GM19395 (cell line): Measurements from ENCODE around the gene LTBP1.
"Not testable (repeated sequence)": the region's sequence is repeated elsewhere in the genome, so short reads cannot be mapped to it uniquely, and the experiment has no call there.

Source experiments
- ATAC-seq: cut with Tn5 transposase; IDR thresholded peaks from one replicate; pipeline ENCODE4 v1.9.1; 2021; ENCODE audit warnings: mild to moderate bottlenecking, moderate library complexity; ENCODE audit not compliant: unreplicated experiment

LTBP1 gene

DNA sequence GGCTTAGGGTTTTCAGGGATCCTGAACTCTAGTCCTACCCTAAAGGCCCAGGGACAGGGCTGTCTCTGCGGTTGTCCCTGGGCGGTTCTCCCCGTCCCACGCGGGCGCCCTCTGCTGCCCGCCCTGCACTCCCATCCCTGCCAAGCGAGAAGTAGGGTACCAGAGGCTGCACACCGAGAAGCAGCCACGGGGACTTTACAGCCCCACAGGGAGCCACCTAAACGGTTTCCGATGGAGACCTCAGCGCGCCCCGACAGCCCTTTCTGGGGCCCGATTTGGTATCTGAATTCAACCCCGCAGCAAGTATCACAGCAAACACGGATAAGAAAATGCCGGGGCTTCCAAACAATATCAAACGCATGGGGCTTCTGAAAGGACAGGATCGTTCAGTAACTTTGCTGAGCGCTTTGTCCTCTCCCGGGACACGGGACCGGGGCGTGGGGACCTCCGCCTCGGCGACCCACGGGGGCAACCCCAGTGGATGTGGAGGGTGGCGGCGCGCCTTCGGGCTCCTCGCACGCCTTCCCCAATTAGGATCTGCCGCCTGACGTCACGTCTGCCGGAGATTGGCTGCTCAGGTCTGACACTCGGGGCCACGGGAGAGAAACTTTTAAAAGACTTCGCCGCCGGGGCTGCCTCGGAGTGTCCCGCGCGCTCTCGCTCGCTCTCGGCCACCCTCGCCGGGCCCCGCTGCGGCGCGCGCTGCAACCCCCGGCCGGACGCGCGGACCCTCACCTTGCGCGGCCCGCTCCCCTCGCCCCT is at the start of gene LTBP1:
TSS of gene LTBP1 (plus strand) at position 640 of the 762 bp plus-strand sequence. CDS start 372 bp downstream, outside the sequence.
- ATAC-seq, result peak; percentile 71

- no peak for ATAC-seq
Measured at GRCh38 chr2:32900246-32900973, 46.3 kb upstream of the LTBP1 start.

- ATAC-seq, result no peak
Measured at GRCh38 chr2:32901313-32901712, 45.4 kb upstream of the LTBP1 start.

GRCh38 chr2:32902174-32902573 is 44.6 kb upstream of the LTBP1 start:
- no peak for ATAC-seq

GRCh38 chr2:32902986-32903385 is 43.8 kb upstream of the LTBP1 start:
- ATAC-seq, result no peak

DNA sequence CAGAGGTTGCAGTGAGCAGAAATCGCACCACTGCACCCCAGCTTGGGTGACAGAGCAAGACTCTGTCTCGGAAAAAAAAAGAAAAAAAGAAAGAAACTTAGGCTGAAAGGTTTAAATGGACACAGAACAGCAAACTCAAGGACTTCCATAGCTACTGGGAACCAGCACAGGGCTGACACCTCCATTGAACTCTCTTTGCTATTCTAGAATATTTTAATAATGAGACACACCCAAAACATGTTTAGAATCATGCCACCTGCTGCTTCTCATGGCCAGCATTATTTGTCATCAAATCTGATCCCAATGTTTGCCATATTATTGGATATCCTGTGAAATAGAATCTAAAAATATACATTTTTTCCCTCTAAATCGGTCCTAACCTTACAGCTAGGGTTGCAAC is 42.7 kb upstream of the LTBP1 start:
- ATAC-seq, result no peak

DNA sequence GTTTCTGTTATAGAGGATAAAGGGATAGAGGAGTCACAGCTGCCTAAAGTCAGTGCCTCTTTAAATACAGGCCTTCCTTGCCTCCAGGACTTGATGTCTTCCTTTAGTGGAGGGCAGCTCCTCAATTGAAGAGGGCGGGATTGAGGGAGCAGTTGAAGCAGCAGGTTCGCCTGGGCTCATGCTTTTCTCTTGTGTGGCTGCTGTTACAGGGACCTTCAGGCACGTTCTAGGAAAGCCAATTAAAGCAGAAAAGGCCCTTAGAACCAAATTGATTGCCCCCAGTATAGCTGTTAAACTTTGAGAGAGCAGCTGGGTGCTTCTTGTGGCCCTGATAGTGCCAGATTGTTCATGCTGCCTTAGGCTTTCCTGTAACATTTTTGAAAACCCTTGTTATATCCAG is 42.0 kb upstream of the LTBP1 start:
- no peak for ATAC-seq

GRCh38 chr2:32905270-32905669 is 41.5 kb upstream of the LTBP1 start:
- ATAC-seq, result no peak

DNA sequence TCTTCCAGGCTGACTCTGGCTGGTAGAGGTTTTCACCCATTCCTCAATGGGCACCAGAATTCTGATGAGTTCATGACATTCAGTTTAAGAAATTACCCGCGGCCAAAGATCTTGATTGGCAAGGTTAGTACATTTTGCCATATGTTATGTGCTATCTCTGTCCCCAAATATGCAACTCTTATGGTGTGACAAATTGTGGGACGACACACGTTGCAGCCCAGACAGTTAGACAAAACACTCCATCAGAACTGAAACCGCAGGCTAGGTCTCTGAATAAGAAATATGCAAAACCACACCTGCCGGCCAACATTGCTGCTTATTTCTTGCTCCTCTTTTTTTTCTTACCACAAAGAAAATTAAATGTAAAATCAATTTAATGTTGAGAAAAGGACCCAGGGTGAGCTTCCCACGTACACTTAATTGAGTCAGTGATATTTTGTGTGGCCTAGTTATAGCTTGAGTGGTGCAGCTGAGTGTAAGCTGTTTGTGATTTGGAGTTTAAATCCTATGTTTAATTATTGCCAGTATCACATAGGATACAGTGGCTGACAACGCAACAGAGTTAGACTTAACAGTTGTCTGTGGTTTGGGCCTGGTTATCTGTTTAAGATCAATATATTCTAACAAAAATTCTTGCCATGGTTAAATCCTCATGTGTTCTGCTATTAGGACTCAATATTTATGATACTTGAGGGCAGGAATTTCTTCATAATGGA is 35.7 kb upstream of the LTBP1 start:
- ATAC-seq, result peak; percentile 96

DNA sequence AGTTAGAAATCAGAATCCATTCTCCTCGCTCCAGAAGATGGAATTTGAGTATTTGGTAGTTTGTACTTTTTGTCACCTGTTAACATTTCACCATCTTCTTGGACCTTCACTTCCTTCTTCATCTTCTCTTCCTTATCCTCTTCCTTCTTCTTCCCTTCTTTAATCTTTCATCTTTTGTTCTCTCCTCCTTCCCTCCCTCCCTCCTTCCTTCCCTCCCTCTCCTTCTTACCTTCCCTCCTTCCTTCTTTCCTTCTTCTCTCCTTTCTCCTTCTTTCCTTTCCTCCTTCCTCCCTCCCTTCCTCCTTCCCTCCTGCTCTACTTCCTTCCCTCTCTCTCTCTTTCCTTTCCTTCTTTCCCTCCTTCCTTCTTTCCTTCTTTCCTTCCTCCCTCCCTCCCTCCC is 31.1 kb upstream of the LTBP1 start:
- no peak for ATAC-seq

DNA sequence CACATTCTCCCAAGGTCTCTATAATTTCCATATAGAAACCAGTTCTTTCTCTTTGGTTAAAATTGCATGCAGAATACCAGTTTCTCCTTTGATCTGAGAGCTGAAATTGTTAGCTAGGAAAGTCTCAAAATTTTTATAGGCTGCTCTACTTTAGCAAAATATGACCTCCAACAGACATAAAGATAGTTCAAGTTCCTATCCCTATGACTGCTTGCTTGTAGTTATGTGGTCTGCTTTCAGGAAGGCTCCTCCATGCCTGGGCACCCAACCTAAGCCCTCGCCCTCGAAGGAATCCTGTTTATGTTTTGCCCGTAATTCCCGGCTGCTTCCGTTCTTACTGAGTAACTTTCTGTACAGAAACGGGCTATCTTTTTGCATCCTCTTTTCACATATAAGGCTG is 28.0 kb upstream of the LTBP1 start:
- no peak for ATAC-seq

DNA sequence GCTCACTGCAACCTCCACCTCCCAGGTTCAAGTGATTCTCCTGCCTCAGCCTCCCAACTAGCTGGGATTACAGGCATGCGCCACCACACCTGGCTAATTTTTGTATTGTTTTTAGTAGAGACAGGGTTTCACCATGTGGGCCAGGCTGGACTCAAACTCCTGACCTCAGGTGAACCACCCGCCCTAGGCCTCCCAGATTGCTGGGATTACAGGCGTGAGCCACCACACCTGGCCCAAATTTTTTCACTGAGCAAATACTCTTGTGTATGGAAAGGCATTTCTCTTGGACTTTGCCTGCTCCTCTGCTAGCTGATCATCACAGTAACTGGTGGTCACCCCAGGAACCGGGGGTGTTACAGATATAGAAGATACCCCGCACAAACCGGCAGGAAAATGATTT is 26.9 kb upstream of the LTBP1 start:
- not testable (repeated sequence) for ATAC-seq

GRCh38 chr2:32921486-32921885 is 25.3 kb upstream of the LTBP1 start:
- not testable (repeated sequence) for ATAC-seq

DNA sequence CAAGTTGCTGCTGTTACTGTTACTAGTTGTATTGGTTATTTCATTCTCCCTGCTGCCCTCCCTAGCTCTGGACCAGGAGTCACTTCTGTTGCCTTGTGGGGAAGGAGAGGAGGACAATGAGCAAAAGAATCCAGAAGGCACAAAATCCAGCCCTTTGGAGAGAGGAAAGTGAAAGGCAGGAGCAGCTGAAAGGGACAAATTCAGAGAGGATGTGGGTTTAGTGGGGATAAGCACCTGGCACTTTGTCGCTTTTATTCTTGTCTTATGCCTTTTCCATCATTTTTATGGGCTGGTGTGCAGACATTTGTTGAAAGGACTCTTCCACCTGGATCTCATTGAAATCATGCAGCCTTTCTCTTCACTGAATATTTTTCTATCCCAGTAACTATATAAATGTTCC is 24.3 kb upstream of the LTBP1 start:
- ATAC-seq, result no peak

- ATAC-seq, result no peak
Measured at GRCh38 chr2:32923109-32923508, 23.6 kb upstream of the LTBP1 start.

- no peak for ATAC-seq
Measured at GRCh38 chr2:32925283-32925815, 21.4 kb upstream of the LTBP1 start.

DNA sequence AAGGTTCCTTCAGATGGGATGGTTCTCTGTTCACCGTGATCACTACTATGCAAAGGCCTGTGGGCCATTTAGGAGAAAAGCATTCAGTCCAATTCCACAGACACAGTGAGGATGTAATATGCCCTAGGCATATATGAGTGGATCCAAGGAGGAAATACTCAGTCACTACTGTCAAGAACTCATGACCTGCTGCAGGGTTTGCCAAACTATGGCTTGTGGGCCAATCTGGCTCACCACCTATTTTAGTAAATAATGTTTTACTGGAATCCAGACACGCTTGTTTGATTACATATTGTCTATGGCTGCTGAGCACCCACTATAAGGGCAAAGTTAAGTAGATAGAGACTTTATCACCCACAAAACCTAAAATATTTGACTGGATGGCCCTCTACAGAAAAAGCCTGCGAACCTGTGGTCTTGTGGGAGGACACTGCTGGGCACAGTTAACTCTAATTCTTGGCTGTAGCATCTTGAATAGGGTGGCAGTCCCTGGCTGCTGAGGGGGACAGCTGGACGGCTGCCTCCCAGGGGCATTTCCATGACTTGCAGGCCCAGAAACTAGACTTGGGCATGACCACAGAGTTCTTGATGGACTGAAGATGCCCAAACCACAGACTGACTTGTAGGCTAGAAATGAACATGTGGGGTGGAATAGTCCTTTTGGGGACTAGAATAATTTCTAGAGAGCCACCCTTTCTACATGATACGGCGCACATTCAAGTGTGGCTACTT is 20.6 kb upstream of the LTBP1 start:
- ATAC-seq, result no peak

DNA sequence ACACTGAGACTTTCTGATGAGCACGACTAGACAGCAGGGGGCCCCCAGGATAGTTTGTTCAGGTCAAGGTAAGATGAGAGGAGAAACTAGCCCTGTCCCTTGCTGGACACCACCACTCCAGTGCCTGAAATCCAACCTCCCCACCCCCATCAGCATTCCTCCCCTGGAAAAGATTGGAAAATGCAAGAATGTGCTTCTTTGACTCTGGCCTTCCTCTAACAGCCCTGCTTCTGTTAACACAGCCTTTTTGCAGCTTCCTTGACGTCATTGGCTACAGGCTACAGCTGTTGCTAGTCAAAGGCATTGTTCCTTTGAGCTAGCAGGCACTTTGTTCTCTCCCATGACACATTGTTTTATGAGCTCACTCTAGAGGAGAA is 20.1 kb upstream of the LTBP1 start:
- no peak for ATAC-seq

DNA sequence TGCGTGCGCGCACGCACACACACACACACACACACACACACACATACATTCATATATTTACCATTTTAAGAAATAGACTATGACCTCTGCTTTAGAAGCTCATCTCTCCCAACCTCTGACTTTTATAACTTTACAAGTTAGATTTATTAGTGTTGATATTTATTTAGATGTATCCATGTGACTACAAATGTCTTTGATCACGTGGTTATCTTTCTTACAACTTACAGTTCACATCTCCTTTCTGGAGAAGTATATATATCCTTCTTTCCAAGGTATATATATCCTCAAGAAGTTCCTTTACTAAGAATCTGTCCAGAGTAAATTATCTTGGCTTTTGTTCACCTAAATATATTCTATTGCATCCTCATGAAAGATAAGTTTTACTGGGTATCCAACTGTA is 16.3 kb upstream of the LTBP1 start:
- no peak for ATAC-seq

- no peak for ATAC-seq
Measured at GRCh38 chr2:32931519-32931918, 15.2 kb upstream of the LTBP1 start.
